HG02885 (cell line): ENCODE data around the gene RABGAP1.

Experiments
- ATAC-seq: cut with Tn5 transposase; IDR thresholded peaks from one replicate; pipeline ENCODE4 v1.9.1; 2021; ENCODE audit warnings: mild to moderate bottlenecking; ENCODE audit not compliant: unreplicated experiment, poor library complexity

Gene RABGAP1

GRCh38 chr9:122941582-122942234 is 888 bp downstream of the RABGAP1 start:
- no peak for ATAC-seq

- ATAC-seq = no peak
Observed at GRCh38 chr9:122944960-122945888, 4.4 kb downstream of the RABGAP1 start.

- ATAC-seq = no peak
Observed at GRCh38 chr9:122946461-122947005, 5.7 kb downstream of the RABGAP1 start.

- ATAC-seq = no peak
Observed at GRCh38 chr9:122948313-122948712, 7.5 kb downstream of the RABGAP1 start.

- no peak for ATAC-seq
Observed at GRCh38 chr9:122949696-122950095, 8.9 kb downstream of the RABGAP1 start.

GRCh38 chr9:122950263-122950662 is 9.4 kb downstream of the RABGAP1 start:
- no peak for ATAC-seq

GRCh38 chr9:122951056-122951455 is 10.2 kb downstream of the RABGAP1 start:
- no peak for ATAC-seq

GRCh38 chr9:122954253-122954691 is 13.5 kb downstream of the RABGAP1 start:
- no peak for ATAC-seq

GRCh38 chr9:122955961-122956360 is 15.1 kb downstream of the RABGAP1 start:
- ATAC-seq = no peak

GRCh38 chr9:122961139-122961538 is 20.3 kb downstream of the RABGAP1 start:
- no peak for ATAC-seq

- no peak for ATAC-seq
Observed at GRCh38 chr9:122975196-122975595, 34.4 kb downstream of the RABGAP1 start.

- no peak for ATAC-seq
Observed at GRCh38 chr9:122978601-122979000, 37.8 kb downstream of the RABGAP1 start.

- no peak for ATAC-seq
Observed at GRCh38 chr9:122986010-122986409, 45.2 kb downstream of the RABGAP1 start.

- ATAC-seq = no peak
Observed at GRCh38 chr9:122988141-122988540, 47.3 kb downstream of the RABGAP1 start.

GRCh38 chr9:122988920-122989621 is 48.3 kb downstream of the RABGAP1 start:
- ATAC-seq = peak; percentile 85

GRCh38 chr9:122991370-122991830 is 50.6 kb downstream of the RABGAP1 start:
- ATAC-seq = peak; percentile 44

GRCh38 chr9:122996586-122996985 is 55.8 kb downstream of the RABGAP1 start:
- no peak for ATAC-seq

GRCh38 chr9:122998448-122998847 is 57.6 kb downstream of the RABGAP1 start:
- ATAC-seq = no peak

GRCh38 chr9:123000371-123001068 is 59.7 kb downstream of the RABGAP1 start:
- no peak for ATAC-seq

- ATAC-seq = no peak
Observed at GRCh38 chr9:123002754-123003153, 61.9 kb downstream of the RABGAP1 start.
